GM19463 (cell line): Measurements from ENCODE around the gene ZBTB24.

Experiments
- ATAC-seq: cut with Tn5 transposase; IDR thresholded peaks from one replicate; pipeline ENCODE4 v1.9.1; 2021; ENCODE audit warnings: mild to moderate bottlenecking, moderate library complexity; ENCODE audit not compliant: unreplicated experiment

ZBTB24 gene

DNA sequence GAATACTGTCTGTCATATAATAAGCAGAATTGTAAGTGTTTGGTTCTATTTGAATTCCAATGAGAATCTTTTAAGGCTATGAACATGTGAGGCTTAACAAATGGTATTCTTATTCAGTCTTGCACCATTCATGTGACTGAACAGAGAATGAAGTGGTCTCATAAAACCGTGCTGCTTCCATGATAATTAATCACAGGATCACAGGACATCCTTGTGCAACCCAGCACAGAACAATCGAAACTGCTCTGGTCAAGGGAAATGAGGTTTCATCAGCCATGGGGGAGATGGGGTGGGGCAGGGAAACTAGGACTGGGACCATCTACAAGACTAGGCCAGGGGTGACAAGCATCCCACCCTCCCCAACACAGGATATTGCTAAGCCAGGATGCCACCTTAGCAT, 48.6 kb downstream of the ZBTB24 start:
- ATAC-seq = no peak

GRCh38 chr6:109429496-109429895, 53.5 kb downstream of the ZBTB24 start:
- no peak for ATAC-seq

- no peak for ATAC-seq
Measured at GRCh38 chr6:109428889-109429477, 54.0 kb downstream of the ZBTB24 start.

DNA sequence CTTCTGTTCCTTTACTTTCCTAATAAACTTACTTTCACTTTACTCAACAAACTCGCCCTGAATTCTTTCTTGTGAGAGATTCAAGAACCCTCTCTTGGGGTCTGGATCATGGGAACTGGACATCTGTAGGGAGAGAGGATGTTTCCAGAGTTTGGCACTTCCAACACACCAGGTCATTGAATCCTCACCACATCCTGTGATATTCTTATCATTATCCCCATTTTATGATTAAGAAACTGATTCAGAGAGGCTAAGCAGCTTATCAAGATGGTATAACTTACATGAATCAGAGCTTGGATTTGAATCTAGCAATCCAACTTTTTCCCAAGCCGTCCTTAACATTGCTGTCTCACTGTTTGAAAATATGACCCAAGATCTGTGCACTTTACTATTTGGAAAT, 58.1 kb downstream of the ZBTB24 start:
- ATAC-seq = no peak

DNA sequence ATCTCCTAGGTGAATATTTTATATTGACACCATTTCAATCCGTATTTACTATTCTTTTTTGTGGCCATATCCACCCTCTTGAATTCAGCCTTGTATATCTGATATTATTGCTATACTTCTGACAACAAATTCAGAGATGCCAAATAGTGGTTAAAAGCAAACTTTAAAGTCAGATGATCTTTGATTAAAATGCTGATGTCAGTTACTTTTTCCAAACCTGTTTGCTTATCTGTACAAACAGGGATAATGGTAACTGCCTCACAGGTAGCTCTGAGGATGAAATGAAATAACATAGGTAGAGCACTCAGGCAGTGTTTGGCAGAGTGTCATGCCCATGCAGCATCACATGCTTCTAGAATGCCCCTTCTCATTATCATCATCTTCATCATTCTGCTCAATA, 61.8 kb downstream of the ZBTB24 start:
- no peak for ATAC-seq

GRCh38 chr6:109420751-109421150, 62.3 kb downstream of the ZBTB24 start:
- no peak for ATAC-seq

GRCh38 chr6:109417646-109418045, 65.4 kb downstream of the ZBTB24 start:
- ATAC-seq = no peak
